Parathyroid adenoma (tissue), 2 donors: ENCODE measurements around the gene TMEM269.
A peak's percentile ranks its signal among the peaks of the same experiment; 100 is the strongest.

Experiments used
- H2AFZ ChIP-seq: fragments of 300-600 bp; sonication (generic); one replicate; pipeline ENCODE4 v1.7.0; 2017; ENCODE audit warnings: antibody characterized with exemption, mild to moderate bottlenecking
- H3K27ac ChIP-seq: fragments of 300-600 bp; sonication (generic); one replicate; pipeline ENCODE4 v1.7.0; 2017
- H3K27me3 ChIP-seq: fragments of 300-600 bp; sonication (generic); one replicate; pipeline ENCODE4 v1.7.0; 2017; ENCODE audit warnings: low read length; ENCODE audit not compliant: control insufficient read depth, insufficient read depth
- H3K36me3 ChIP-seq: fragments of 300-600 bp; sonication (generic); one replicate; pipeline ENCODE4 v1.7.0; 2017; ENCODE audit warnings: low read length; ENCODE audit not compliant: control insufficient read depth, insufficient read depth
- H3K4me1 ChIP-seq: fragments of 300-600 bp; sonication (generic); one replicate; pipeline ENCODE4 v1.7.0; 2017; ENCODE audit warnings: control low read depth
- H3K4me2 ChIP-seq: fragments of 300-600 bp; sonication (generic); one replicate; pipeline ENCODE4 v1.7.0; 2017; ENCODE audit warnings: low read length
- H3K4me3 ChIP-seq: fragments of 300-600 bp; sonication (generic); one replicate; pipeline ENCODE4 v1.7.0; 2017; ENCODE audit warnings: low read depth, low read length
- H3K79me2 ChIP-seq: fragments of 300-600 bp; sonication (generic); one replicate; pipeline ENCODE4 v1.7.0; 2017; ENCODE audit warnings: control low read depth
- H3K9ac ChIP-seq: fragments of 300-600 bp; sonication (generic); one replicate; pipeline ENCODE4 v1.7.0; 2017; ENCODE audit warnings: mild to moderate bottlenecking
- H3K9me3 ChIP-seq: fragments of 300-600 bp; sonication (generic); one replicate; pipeline ENCODE4 v1.7.0; 2017; ENCODE audit warnings: low read length; ENCODE audit not compliant: control insufficient read depth
- CTCF ChIP-seq: fragments of 300-600 bp; sonication (generic); IDR thresholded peaks from one replicate; pipeline ENCODE4 v1.7.0; 2017; ENCODE audit warnings: antibody characterized with exemption, mild to moderate bottlenecking
- donor health status: primary hyperparathyroidism.

Gene TMEM269

GRCh38 chr1:42833981-42834380, 49.2 kb downstream of the TMEM269 start:
- peak overlapping the region; percentile 1 for H2AFZ ChIP-seq
- no peak overlapping the region for H3K4me2 ChIP-seq
- H3K36me3 ChIP-seq, result no peaks in the 10 kb centered on the region
- H3K9me3 ChIP-seq, result no peaks in the 10 kb centered on the region
- H3K4me3 ChIP-seq, result no peak overlapping the region
- no peak for TF ChIP-seq CTCF
- peaks cover 11% of the 10 kb centered on the region for H3K4me1 ChIP-seq
- no peaks in the 10 kb centered on the region for H3K27me3 ChIP-seq
- no peaks in the 10 kb centered on the region for H3K79me2 ChIP-seq
- H3K9ac ChIP-seq, result no peak overlapping the region
- H3K27ac ChIP-seq, result peak overlapping the region; percentile 81

GRCh38 chr1:42834803-42835202, 50.0 kb downstream of the TMEM269 start:
- Histone ChIP-seq H2AFZ (peak overlapping the region; percentile 28), H3K27ac (peak overlapping the region; percentile 81), H3K4me3 (no peak overlapping the region), H3K4me2 (peak overlapping the region; percentile 60), H3K4me1 (peaks cover 11% of the 10 kb centered on the region), H3K79me2 (no peaks in the 10 kb centered on the region), H3K27me3 (no peaks in the 10 kb centered on the region), H3K9me3 (no peaks in the 10 kb centered on the region), H3K9ac (no peak overlapping the region), H3K36me3 (no peaks in the 10 kb centered on the region)
- no peak for TF ChIP-seq CTCF

- no peak overlapping the region for H3K9ac ChIP-seq
- H3K79me2 ChIP-seq, result no peaks in the 10 kb centered on the region
- no peaks in the 10 kb centered on the region for H3K36me3 ChIP-seq
- H3K27ac ChIP-seq, result peak overlapping the region; percentile 81
- H2AFZ ChIP-seq, result no peak overlapping the region
- H3K4me1 ChIP-seq, result peaks cover 13% of the 10 kb centered on the region
- no peaks in the 10 kb centered on the region for H3K27me3 ChIP-seq
- TF ChIP-seq CTCF, result no peak
- H3K4me3 ChIP-seq, result peak overlapping the region; percentile 34
- H3K4me2 ChIP-seq, result peak overlapping the region; percentile 60
- H3K9me3 ChIP-seq, result no peaks in the 10 kb centered on the region
These were observed 50.6 kb downstream of the TMEM269 start for GRCh38 chr1:42835422-42835821.

GRCh38 chr1:42837709-42838108, 52.9 kb downstream of the TMEM269 start:
- Histone ChIP-seq H3K27ac (peak overlapping the region; percentile 59), H3K9ac (no peak overlapping the region), H3K79me2 (no peaks in the 10 kb centered on the region), H3K9me3 (no peaks in the 10 kb centered on the region), H3K4me3 (no peak overlapping the region), H3K27me3 (no peaks in the 10 kb centered on the region), H3K4me2 (no peak overlapping the region), H2AFZ (no peak overlapping the region), H3K36me3 (no peaks in the 10 kb centered on the region), H3K4me1 (peaks cover 13% of the 10 kb centered on the region)
- TF ChIP-seq CTCF, result no peak

- Histone ChIP-seq H2AFZ (no peak overlapping the region), H3K79me2 (no peaks in the 10 kb centered on the region), H3K27ac (no peak overlapping the region), H3K9ac (no peak overlapping the region), H3K36me3 (no peaks in the 10 kb centered on the region), H3K9me3 (no peaks in the 10 kb centered on the region), H3K27me3 (no peaks in the 10 kb centered on the region), H3K4me2 (no peak overlapping the region), H3K4me3 (no peak overlapping the region), H3K4me1 (peaks cover 13% of the 10 kb centered on the region)
- TF ChIP-seq CTCF, result no peak
These were observed 53.8 kb downstream of the TMEM269 start for GRCh38 chr1:42838482-42839190.
